Measurements from ENCODE around the gene POLR3K.

POLR3K gene

GRCh38 chr16:37511-37910 lies 15.9 kb downstream of the POLR3K start:
- ATAC-seq (ENCODE audit: insufficient read depth, low read depth) (no peak), DNase-seq (no peak)
- TF ChIP-seq CTCF (IDR thresholded peaks at IDR 0.05; ENCODE audit: borderline replicate concordance, extremely low read depth, low read length, poor library complexity, severe bottlenecking): no peak
- TF ChIP-seq EZH2 (IDR thresholded peaks at IDR 0.05; ENCODE audit: borderline replicate concordance, low read depth, low read length, severe bottlenecking): no peak
- Histone ChIP-seq H3K9ac (ENCODE audit: low read depth, low read length) (no peak overlapping the region), H3K79me2 (ENCODE audit: insufficient read depth, low read length) (no peaks in the 10 kb centered on the region), H3K4me2 (ENCODE audit: insufficient read depth, low read length) (no peak overlapping the region), H3K36me3 (ENCODE audit: insufficient read depth, low read length) (peaks cover 33% of the 10 kb centered on the region), H3K9me3 (ENCODE audit: insufficient read depth, low read length, severe bottlenecking) (no peaks in the 10 kb centered on the region), H3K27ac (ENCODE audit: low read length) (no peak overlapping the region), H3K4me3 (ENCODE audit: low read depth in 1 of 2, low read length in 2 of 2) (no peak overlapping the region), H3K27me3 (ENCODE audit: insufficient read depth, low read length, poor library complexity) (no peaks in the 10 kb centered on the region), H4K20me1 (ENCODE audit: insufficient read depth, low read length) (peaks cover 20% of the 10 kb centered on the region), H3K4me1 (ENCODE audit: insufficient read depth, low read length) (peaks cover 3% of the 10 kb centered on the region; the same call in 1 of the 2 replicates), H2AFZ (ENCODE audit: low read depth, low read length) (no peak overlapping the region)

- Histone ChIP-seq H3K4me1 (ENCODE audit: insufficient read depth, low read length) (peaks cover 3% of the 10 kb centered on the region; the same call in 1 of the 2 replicates), H2AFZ (ENCODE audit: low read depth, low read length) (no peak overlapping the region), H4K20me1 (ENCODE audit: insufficient read depth, low read length) (peaks cover 16% of the 10 kb centered on the region), H3K9me3 (ENCODE audit: insufficient read depth, low read length, severe bottlenecking) (no peaks in the 10 kb centered on the region), H3K27me3 (ENCODE audit: insufficient read depth, low read length, poor library complexity) (no peaks in the 10 kb centered on the region), H3K9ac (ENCODE audit: low read depth, low read length) (no peak overlapping the region), H3K79me2 (ENCODE audit: insufficient read depth, low read length) (no peaks in the 10 kb centered on the region), H3K4me3 (ENCODE audit: low read depth in 1 of 2, low read length in 2 of 2) (no peak overlapping the region), H3K36me3 (ENCODE audit: insufficient read depth, low read length) (peaks cover 22% of the 10 kb centered on the region), H3K4me2 (ENCODE audit: insufficient read depth, low read length) (no peak overlapping the region), H3K27ac (ENCODE audit: low read length) (no peak overlapping the region)
- ATAC-seq (ENCODE audit: insufficient read depth, low read depth) (no peak), DNase-seq (no peak)
- TF ChIP-seq EZH2 (IDR thresholded peaks at IDR 0.05; ENCODE audit: borderline replicate concordance, low read depth, low read length, severe bottlenecking): no peak
- no peak for TF ChIP-seq CTCF (IDR thresholded peaks at IDR 0.05; ENCODE audit: borderline replicate concordance, extremely low read depth, low read length, poor library complexity, severe bottlenecking)
Measured at GRCh38 chr16:36336-36984, 16.9 kb downstream of the POLR3K start.

GRCh38 chr16:35678-36305 lies 17.6 kb downstream of the POLR3K start:
- Histone ChIP-seq H3K4me2 (ENCODE audit: insufficient read depth, low read length) (no peak overlapping the region), H3K36me3 (ENCODE audit: insufficient read depth, low read length) (peaks cover 18% of the 10 kb centered on the region), H3K27ac (ENCODE audit: low read length) (no peak overlapping the region), H3K9me3 (ENCODE audit: insufficient read depth, low read length, severe bottlenecking) (no peaks in the 10 kb centered on the region), H3K27me3 (ENCODE audit: insufficient read depth, low read length, poor library complexity) (no peaks in the 10 kb centered on the region), H3K9ac (ENCODE audit: low read depth, low read length) (no peak overlapping the region), H4K20me1 (ENCODE audit: insufficient read depth, low read length) (peaks cover 16% of the 10 kb centered on the region), H3K4me1 (ENCODE audit: insufficient read depth, low read length) (peaks cover 3% of the 10 kb centered on the region; the same call in 1 of the 2 replicates), H3K79me2 (ENCODE audit: insufficient read depth, low read length) (no peaks in the 10 kb centered on the region), H2AFZ (ENCODE audit: low read depth, low read length) (no peak overlapping the region), H3K4me3 (ENCODE audit: low read depth in 1 of 2, low read length in 2 of 2) (no peak overlapping the region)
- TF ChIP-seq CTCF (IDR thresholded peaks at IDR 0.05; ENCODE audit: borderline replicate concordance, extremely low read depth, low read length, poor library complexity, severe bottlenecking) (no peak), EZH2 (IDR thresholded peaks at IDR 0.05; ENCODE audit: borderline replicate concordance, low read depth, low read length, severe bottlenecking) (no peak)
- DNase-seq: no peak
- ATAC-seq (ENCODE audit: insufficient read depth, low read depth): no peak; the same call in 2 of the 3 replicates
